ENCODE data around the gene CALCOCO1. TPM values are rescaled to one million over a fixed set of nuclear protein-coding genes. Genes with fewer than 3 reads are reported as not detected.
"Not testable (repeated sequence)": the region's sequence is repeated elsewhere in the genome, so short reads cannot be mapped to it uniquely, and the experiment has no call there.

The CALCOCO1 gene
- total RNA-seq, 4 donors from 2014 or later = 121 to 219 (median 152) TPM

- TF ChIP-seq POLR2A (IDR thresholded peaks at IDR 0.05) = no peak
- TF ChIP-seq CTCF (IDR thresholded peaks at IDR 0.05) = no peak
- no peaks in the 10 kb centered on the region for H3K36me3 ChIP-seq
- DNase-seq = no peak
- intact Hi-C loops (cut with DNase I; ENCODE audit: low total_unique reads) = no loop called here
- H3K4me3 ChIP-seq = no peak overlapping the region
- H3K4me1 ChIP-seq = no peaks in the 10 kb centered on the region
- H3K9me3 ChIP-seq = no peaks in the 10 kb centered on the region
- no peak overlapping the region for H3K27ac ChIP-seq
- H3K27me3 ChIP-seq = peaks cover 0 to 22% of the 10 kb centered on the region in 2 donors
Measured at GRCh38 chr12:53694756-53695151, 32.5 kb downstream of the CALCOCO1 start.

GRCh38 chr12:53688134-53688533 lies 39.1 kb downstream of the CALCOCO1 start:
- Histone ChIP-seq H3K4me3 (no peak overlapping the region), H3K36me3 (no peaks in the 10 kb centered on the region), H3K27me3 (no peaks in the 10 kb centered on the region), H3K27ac (no peak overlapping the region), H3K4me1 (no peaks in the 10 kb centered on the region), H3K9me3 (no peaks in the 10 kb centered on the region)
- intact Hi-C loops (cut with DNase I; ENCODE audit: low total_unique reads) = no loop called here
- DNase-seq = no peak
- no peak for TF ChIP-seq CTCF (IDR thresholded peaks at IDR 0.05)
- no peak for TF ChIP-seq POLR2A (IDR thresholded peaks at IDR 0.05)

GRCh38 chr12:53686436-53686835 lies 40.8 kb downstream of the CALCOCO1 start:
- Histone ChIP-seq H3K27ac (no peak overlapping the region), H3K4me3 (no peak overlapping the region), H3K27me3 (no peaks in the 10 kb centered on the region), H3K9me3 (no peaks in the 10 kb centered on the region), H3K4me1 (no peaks in the 10 kb centered on the region), H3K36me3 (no peaks in the 10 kb centered on the region)
- no peak for TF ChIP-seq CTCF (IDR thresholded peaks at IDR 0.05)
- TF ChIP-seq POLR2A (IDR thresholded peaks at IDR 0.05) = no peak
- intact Hi-C loops (cut with DNase I; ENCODE audit: low total_unique reads) = no loop called here
- DNase-seq = no peak

GRCh38 chr12:53684654-53685220 lies 42.5 kb downstream of the CALCOCO1 start:
- no peak for TF ChIP-seq POLR2A (IDR thresholded peaks at IDR 0.05)
- TF ChIP-seq CTCF (IDR thresholded peaks at IDR 0.05) = no peak
- H3K9me3 ChIP-seq = no peaks in the 10 kb centered on the region
- no peak for DNase-seq
- no peak overlapping the region for H3K4me3 ChIP-seq
- H3K27ac ChIP-seq = no peak overlapping the region
- intact Hi-C loops (cut with DNase I; ENCODE audit: low total_unique reads) = no loop called here
- H3K36me3 ChIP-seq = no peaks in the 10 kb centered on the region
- no peaks in the 10 kb centered on the region for H3K4me1 ChIP-seq
- no peaks in the 10 kb centered on the region for H3K27me3 ChIP-seq

GRCh38 chr12:53683983-53684382 lies 43.3 kb downstream of the CALCOCO1 start:
- no peak overlapping the region for H3K4me3 ChIP-seq
- no peak for DNase-seq
- H3K9me3 ChIP-seq = no peaks in the 10 kb centered on the region
- TF ChIP-seq POLR2A (IDR thresholded peaks at IDR 0.05) = no peak
- H3K36me3 ChIP-seq = no peaks in the 10 kb centered on the region
- H3K4me1 ChIP-seq = no peaks in the 10 kb centered on the region
- no peak overlapping the region for H3K27ac ChIP-seq
- H3K27me3 ChIP-seq = no peaks in the 10 kb centered on the region
- intact Hi-C loops (cut with DNase I; ENCODE audit: low total_unique reads) = no loop called here

GRCh38 chr12:53683494-53683893 lies 43.8 kb downstream of the CALCOCO1 start:
- no peaks in the 10 kb centered on the region for H3K4me1 ChIP-seq
- intact Hi-C loops (cut with DNase I; ENCODE audit: low total_unique reads) = no loop called here
- H3K36me3 ChIP-seq = no peaks in the 10 kb centered on the region
- no peak for TF ChIP-seq CTCF (IDR thresholded peaks at IDR 0.05)
- TF ChIP-seq POLR2A (IDR thresholded peaks at IDR 0.05) = no peak
- H3K27me3 ChIP-seq = no peaks in the 10 kb centered on the region
- no peak for DNase-seq
- no peak overlapping the region for H3K27ac ChIP-seq
- H3K9me3 ChIP-seq = no peaks in the 10 kb centered on the region
- H3K4me3 ChIP-seq = no peak overlapping the region

- intact Hi-C loops (cut with DNase I; ENCODE audit: low total_unique reads); H3K4me3 ChIP-seq; H3K4me1 ChIP-seq; H3K27me3 ChIP-seq; H3K9me3 ChIP-seq; H3K36me3 ChIP-seq; H3K27ac ChIP-seq; DNase-seq: not testable (repeated sequence)
Measured at GRCh38 chr12:53680061-53680460, 47.2 kb downstream of the CALCOCO1 start.

All from uterus (tissue), 4 donors.